GM23338 (cell line): ENCODE data around the gene INTU. TPM values are rescaled to one million over a fixed set of nuclear protein-coding genes. Genes with fewer than 3 reads are reported as not detected.

Source experiments
- ATAC-seq: fragments of 200-7000 bp; cut with Tn5 transposase; 3 replicates; pipeline ENCODE4 v1.9.1; 2020
- DNase-seq: peaks from one replicate; pipeline ENCODE4 v3.0.0-alpha.2; 2015; ENCODE audit warnings: low spot score
- H2AFZ ChIP-seq: fragments of 200-600 bp; sonication (generic); 2 replicates; pipeline ENCODE4 v1.8.0; 2016; ENCODE audit warnings: antibody characterized with exemption, mild to moderate bottlenecking, moderate library complexity
- H3F3A ChIP-seq: fragments of 200-600 bp; sonication (generic); replicated peaks from 2 replicates; pipeline ENCODE4 v1.8.0; 2017; ENCODE audit warnings: antibody characterized with exemption, mixed run types, low read depth
- H3K27ac ChIP-seq: fragments of 200-600 bp; sonication (generic); 2 replicates; pipeline ENCODE4 v1.6.1; 2016; ENCODE audit warnings: low read depth
- H3K27me3 ChIP-seq: fragments of 200-600 bp; sonication (generic); 2 replicates; pipeline ENCODE4 v1.8.0; 2016; ENCODE audit warnings: mild to moderate bottlenecking, mixed run types, moderate library complexity; ENCODE audit not compliant: insufficient read depth
- H3K36me3 ChIP-seq: fragments of 200-600 bp; sonication (generic); 2 replicates; pipeline ENCODE4 v1.8.0; 2016; ENCODE audit warnings: mild to moderate bottlenecking; ENCODE audit not compliant: insufficient read depth
- H3K4me1 ChIP-seq: fragments of 200-600 bp; sonication (generic); 2 replicates; pipeline ENCODE4 v1.8.0; 2016; ENCODE audit warnings: mild to moderate bottlenecking, moderate library complexity; ENCODE audit not compliant: insufficient read depth
- H3K4me2 ChIP-seq: fragments of 200-600 bp; sonication (generic); 2 replicates; pipeline ENCODE4 v1.7.1; 2017; ENCODE audit warnings: mixed run types
- H3K4me3 ChIP-seq: fragments of 200-600 bp; sonication (generic); 2 replicates; pipeline ENCODE4 v1.6.1; 2016; ENCODE audit warnings: mixed run types
- H3K79me2 ChIP-seq: fragments of 200-600 bp; sonication (generic); replicated peaks from 2 replicates; pipeline ENCODE4 v1.8.0; 2017; ENCODE audit warnings: mild to moderate bottlenecking; ENCODE audit not compliant: insufficient read depth
- H3K9me2 ChIP-seq: fragments of 200-600 bp; sonication (generic); 2 replicates; pipeline ENCODE4 v1.8.0; 2017; ENCODE audit not compliant: insufficient read depth
- H4K20me1 ChIP-seq: fragments of 200-600 bp; sonication (generic); replicated peaks from 2 replicates; pipeline ENCODE4 v1.8.0; 2017; ENCODE audit warnings: mild to moderate bottlenecking; ENCODE audit not compliant: insufficient read depth
- H3K27ac Mint-ChIP-seq: 2 replicates; pipeline ENCODE4 v1.8.0; 2020; ENCODE audit warnings: inconsistent platforms, mild to moderate bottlenecking, moderate library complexity, mixed read lengths
- H3K27me3 Mint-ChIP-seq: 3 replicates; pipeline ENCODE4 v1.8.0; 2022; ENCODE audit warnings: low read depth, mild to moderate bottlenecking, moderate library complexity, mixed read lengths, inconsistent platforms; ENCODE audit not compliant: insufficient read depth, poor library complexity
- H3K36me3 Mint-ChIP-seq: 3 replicates; pipeline ENCODE4 v1.8.0; 2021; ENCODE audit warnings: low read depth, mild to moderate bottlenecking, inconsistent platforms, moderate library complexity, mixed read lengths
- H3K4me1 Mint-ChIP-seq: 3 replicates; pipeline ENCODE4 v1.8.0; 2020; ENCODE audit warnings: mild to moderate bottlenecking, inconsistent platforms, mixed read lengths
- H3K4me3 Mint-ChIP-seq: 3 replicates; pipeline ENCODE4 v1.8.0; 2021; ENCODE audit warnings: moderate library complexity, mild to moderate bottlenecking, inconsistent platforms, mixed read lengths
- H3K9me3 Mint-ChIP-seq: 3 replicates; pipeline ENCODE4 v1.8.0; 2020; ENCODE audit warnings: moderate library complexity, mild to moderate bottlenecking, inconsistent platforms, mixed read lengths
- CREB1 ChIP-seq: fragments of 250-450 bp; sonication (Bioruptor Pico); IDR thresholded peaks from 2 replicates; pipeline ENCODE4 v1.5.0; 2020; ENCODE audit warnings: low read depth, mild to moderate bottlenecking, moderate library complexity
- CTCF ChIP-seq, 2 experiments: fragments of 200-600 bp in 1 of 2; sonication (generic) in 1 of 2; conservative IDR thresholded peaks; 2 replicates each; pipeline versions ENCODE4 v1.5.1 to v1.6.1; 2016 to 2017; ENCODE audit warnings: antibody characterized with exemption in 2 of 2, low read depth in 2 of 2, mild to moderate bottlenecking in 2 of 2, moderate library complexity in 1 of 2
- EZH2 ChIP-seq: fragments of 200-600 bp; sonication (generic); IDR thresholded peaks from one replicate; pipeline ENCODE4 v1.8.0; 2017; ENCODE audit warnings: antibody characterized with exemption, mild to moderate bottlenecking, low read depth; ENCODE audit not compliant: unreplicated experiment
- EZH2phosphoT487 ChIP-seq: fragments of 200-600 bp; sonication (generic); IDR thresholded peaks from one replicate; pipeline ENCODE4 v1.8.1; 2018; ENCODE audit warnings: antibody characterized with exemption; ENCODE audit not compliant: unreplicated experiment
- JUNB ChIP-seq: IDR thresholded peaks from one replicate; pipeline ENCODE4 v1.6.1; 2016; ENCODE audit warnings: antibody characterized with exemption; ENCODE audit not compliant: unreplicated experiment
- REST ChIP-seq: IDR thresholded peaks from one replicate; pipeline ENCODE4 v1.6.1; 2018; ENCODE audit warnings: antibody characterized with exemption; ENCODE audit not compliant: unreplicated experiment
- STAT1 ChIP-seq: IDR thresholded peaks from one replicate; pipeline ENCODE4 v1.6.1; 2016; ENCODE audit warnings: antibody characterized with exemption; ENCODE audit not compliant: unreplicated experiment
- ZNF114 ChIP-seq: fragments of 250-450 bp; sonication (Bioruptor Pico); IDR thresholded peaks from 2 replicates; pipeline ENCODE4 v1.5.0; 2020; ENCODE audit warnings: mild to moderate bottlenecking, moderate library complexity
- polyA plus RNA-seq: library from polyadenylated mRNA; unstranded; fragments of >200 nt; fragmentation: Nextera tagmentation; extraction: Ambion mirVana; gene quantifications from 2 replicates; pipeline ENCODE4 v1.2.1, GENCODE V29; 2016
- total RNA-seq: library from RNA; depleted of rRNA; stranded (reverse); fragments of >200 nt; shearing (Covaris generic); gene quantifications from 2 replicates; pipeline ENCODE4 v1.2.3, GENCODE V29; 2014
- TF ChIP-seq, protein P1 (sequence below): IDR thresholded peaks from 2 replicates; pipeline ENCODE4 v1.6.1; 2016; ENCODE audit warnings: antibody characterized with exemption

Gene INTU
- total and polyA plus RNA-seq, 2 experiments from 2014 or later, result 10.3 to 16.6 TPM

GRCh38 chr4:127641524-127641923 is 8.8 kb downstream of the INTU start (continued):
- TF ChIP-seq REST (no peak), EZH2phosphoT487 (no peak), STAT1 (no peak), CTCF (conservative IDR thresholded peaks at IDR 0.05; ENCODE audit: low read depth in 2 of 2) (no peak), CREB1 (CRISPR knock-in tag) (no peak), JUNB (no peak), EZH2 (no peak), ZNF114 (no peak)

DNA sequence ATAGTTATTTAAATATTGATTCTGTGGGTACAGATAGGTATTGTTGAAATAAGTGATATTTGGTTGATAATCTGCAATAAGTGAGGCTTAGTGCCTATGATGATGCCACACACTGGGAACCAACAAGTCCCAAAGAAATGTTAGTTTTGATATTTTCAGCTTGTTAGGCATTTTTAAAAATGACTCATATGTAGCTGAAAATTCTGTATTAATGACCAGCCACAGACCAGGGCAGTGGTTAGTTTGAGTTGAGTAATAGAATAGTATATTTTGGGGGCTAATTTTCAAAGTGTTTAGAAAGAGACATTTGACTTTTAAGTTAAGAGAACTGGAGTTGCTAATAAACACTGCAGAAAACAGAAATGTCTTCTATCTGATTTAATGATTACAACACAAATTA is 9.4 kb downstream of the INTU start:
- no peaks in the 10 kb centered on the region for H3F3A ChIP-seq
- no peaks in the 10 kb centered on the region for H3K9me2 ChIP-seq
- Mint-ChIP-seq H3K36me3 (peaks cover 29% of the 10 kb centered on the region), H3K4me3 (no peak overlapping the region), H3K27ac (no peak overlapping the region), H3K4me1 (no peaks in the 10 kb centered on the region), H3K27me3 (peaks cover 2% of the 10 kb centered on the region), H3K9me3 (no peaks in the 10 kb centered on the region)
- no peak overlapping the region for H3K4me3 ChIP-seq
- H3K79me2 ChIP-seq, result peaks cover 15% of the 10 kb centered on the region
- no peaks in the 10 kb centered on the region for H3K4me1 ChIP-seq
- DNase-seq (no peak), ATAC-seq (no peak)
- no peak for TF ChIP-seq EZH2
- no peak for TF ChIP-seq EZH2phosphoT487
- TF ChIP-seq ZNF114, result no peak
- TF ChIP-seq, protein P1, sequence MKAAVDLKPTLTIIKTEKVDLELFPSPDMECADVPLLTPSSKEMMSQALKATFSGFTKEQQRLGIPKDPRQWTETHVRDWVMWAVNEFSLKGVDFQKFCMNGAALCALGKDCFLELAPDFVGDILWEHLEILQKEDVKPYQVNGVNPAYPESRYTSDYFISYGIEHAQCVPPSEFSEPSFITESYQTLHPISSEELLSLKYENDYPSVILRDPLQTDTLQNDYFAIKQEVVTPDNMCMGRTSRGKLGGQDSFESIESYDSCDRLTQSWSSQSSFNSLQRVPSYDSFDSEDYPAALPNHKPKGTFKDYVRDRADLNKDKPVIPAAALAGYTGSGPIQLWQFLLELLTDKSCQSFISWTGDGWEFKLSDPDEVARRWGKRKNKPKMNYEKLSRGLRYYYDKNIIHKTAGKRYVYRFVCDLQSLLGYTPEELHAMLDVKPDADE, result no peak
- no peak overlapping the region for H3K27ac ChIP-seq
- no peak overlapping the region for H3K4me2 ChIP-seq
- no peaks in the 10 kb centered on the region for H3K27me3 ChIP-seq
- no peaks in the 10 kb centered on the region for H4K20me1 ChIP-seq
- H3K36me3 ChIP-seq, result peaks cover 14% of the 10 kb centered on the region; the same call in 1 of the 2 replicates
- no peak overlapping the region for H2AFZ ChIP-seq
